Natural killer cell (primary cell): ENCODE data around the gene C13orf42. TPM values are rescaled to one million over a fixed set of nuclear protein-coding genes. Genes with fewer than 3 reads are reported as not detected.

Source experiments
- ATAC-seq, 3 donors: fragments of 150-1000 bp in 2 of 3; fragments of 200-7000 bp in 1 of 3; cut with Tn5 transposase; 1 replicate in 1 of 3; 2 replicates in 2 of 3; pipeline ENCODE4 v1.10.0; 2021; ENCODE audit warnings: mild to moderate bottlenecking in 2 of 3, moderate library complexity in 2 of 3
- DNase-seq, 2 donors: peaks; one replicate each; pipeline versions ENCODE4 v3.0.0 to v3.0.0-alpha.2; 2013 to 2021; ENCODE audit warnings: mixed read lengths in 1 of 2
- H3K27ac ChIP-seq: one replicate; pipeline ENCODE4 v1.5.1; 2013; ENCODE audit warnings: mild to moderate bottlenecking, low read length
- H3K27me3 ChIP-seq: one replicate; pipeline ENCODE4 v1.6.1; 2013; ENCODE audit warnings: low read length; ENCODE audit not compliant: control insufficient read depth, insufficient read depth
- H3K36me3 ChIP-seq: one replicate; pipeline ENCODE4 v1.6.1; 2013; ENCODE audit warnings: low read length; ENCODE audit not compliant: control insufficient read depth, insufficient read depth
- H3K4me1 ChIP-seq: one replicate; pipeline ENCODE4 v1.6.1; 2013; ENCODE audit warnings: low read length; ENCODE audit not compliant: control insufficient read depth, insufficient read depth
- H3K4me3 ChIP-seq: one replicate; pipeline ENCODE4 v1.5.1; 2013; ENCODE audit warnings: low read length
- H3K9me3 ChIP-seq: one replicate; pipeline ENCODE4 v1.6.1; 2013; ENCODE audit warnings: low read length; ENCODE audit not compliant: control insufficient read depth, insufficient read depth
- H3K27ac Mint-ChIP-seq, 2 donors: one replicate each; pipeline ENCODE4 v1.8.0; 2022; ENCODE audit warnings: mild to moderate bottlenecking in 2 of 2, mixed read lengths in 2 of 2, moderate library complexity in 1 of 2
- H3K27me3 Mint-ChIP-seq, 2 donors: one replicate each; pipeline ENCODE4 v1.8.0; 2022; ENCODE audit warnings: low read depth in 2 of 2, mixed read lengths in 2 of 2
- H3K36me3 Mint-ChIP-seq: one replicate; pipeline ENCODE4 v1.8.0; 2022; ENCODE audit warnings: mixed read lengths
- H3K4me1 Mint-ChIP-seq, 2 donors: one replicate each; pipeline ENCODE4 v1.8.0; 2022; ENCODE audit warnings: mixed read lengths in 2 of 2
- H3K4me3 Mint-ChIP-seq: one replicate; pipeline ENCODE4 v1.8.0; 2022; ENCODE audit warnings: mild to moderate bottlenecking, moderate library complexity, mixed read lengths
- H3K9me3 Mint-ChIP-seq, 2 donors: one replicate each; pipeline ENCODE4 v1.8.0; 2022; ENCODE audit warnings: mixed read lengths in 2 of 2
- WGBS: methylation state at CpG from one replicate; pipeline ENCODE4 v1.1.7; 2013; ENCODE audit warnings: missing lambda C conversion rate; ENCODE audit not compliant: insufficient coverage; 5-methylcytosine and 5-hydroxymethylcytosine counted together
- intact Hi-C: fragments of 100-400 bp; cut with micrococcal nuclease; formaldehyde crosslinking; loops from one replicate; pipeline ENCODE4 v1.14.2; 2022
- total RNA-seq, 4 donors: library from RNA; stranded (reverse); fragments of 120-200 nt in 1 of 4; gene quantifications; one replicate each; pipeline versions ENCODE4 v1.2.3 to v1.2.4, GENCODE V29; 2013 to 2022
- TF ChIP-seq, protein P1 (sequence below): fragments of 200-600 bp; IDR thresholded peaks from one replicate; pipeline ENCODE4 v1.8.0; 2022; ENCODE audit warnings: antibody characterized with exemption

The C13orf42 gene
- total RNA-seq, 3 donors from 2014 or later (not counting 1 experiment from before 2014, with no cell fraction given): not detected

- no peaks in the 10 kb centered on the region for H3K4me1 Mint-ChIP-seq
- H3K27me3 Mint-ChIP-seq: peaks cover under 1 to 7% of the 10 kb centered on the region in 2 donors
- no peak overlapping the region for H3K4me3 Mint-ChIP-seq
- no peak overlapping the region for H3K4me3 ChIP-seq
- H3K9me3 ChIP-seq: no peaks in the 10 kb centered on the region
- H3K27ac ChIP-seq: no peak overlapping the region
- H3K27me3 ChIP-seq: no peaks in the 10 kb centered on the region
- H3K36me3 Mint-ChIP-seq: no peaks in the 10 kb centered on the region
- TF ChIP-seq, protein P1, sequence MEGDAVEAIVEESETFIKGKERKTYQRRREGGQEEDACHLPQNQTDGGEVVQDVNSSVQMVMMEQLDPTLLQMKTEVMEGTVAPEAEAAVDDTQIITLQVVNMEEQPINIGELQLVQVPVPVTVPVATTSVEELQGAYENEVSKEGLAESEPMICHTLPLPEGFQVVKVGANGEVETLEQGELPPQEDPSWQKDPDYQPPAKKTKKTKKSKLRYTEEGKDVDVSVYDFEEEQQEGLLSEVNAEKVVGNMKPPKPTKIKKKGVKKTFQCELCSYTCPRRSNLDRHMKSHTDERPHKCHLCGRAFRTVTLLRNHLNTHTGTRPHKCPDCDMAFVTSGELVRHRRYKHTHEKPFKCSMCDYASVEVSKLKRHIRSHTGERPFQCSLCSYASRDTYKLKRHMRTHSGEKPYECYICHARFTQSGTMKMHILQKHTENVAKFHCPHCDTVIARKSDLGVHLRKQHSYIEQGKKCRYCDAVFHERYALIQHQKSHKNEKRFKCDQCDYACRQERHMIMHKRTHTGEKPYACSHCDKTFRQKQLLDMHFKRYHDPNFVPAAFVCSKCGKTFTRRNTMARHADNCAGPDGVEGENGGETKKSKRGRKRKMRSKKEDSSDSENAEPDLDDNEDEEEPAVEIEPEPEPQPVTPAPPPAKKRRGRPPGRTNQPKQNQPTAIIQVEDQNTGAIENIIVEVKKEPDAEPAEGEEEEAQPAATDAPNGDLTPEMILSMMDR: no peak
- intact Hi-C loops: no loop called here
- WGBS: 89% methylated on average over 5 of the region's 5 CpGs
- no peak overlapping the region for H3K27ac Mint-ChIP-seq
- DNase-seq (no peak), ATAC-seq (no peak)
- no peaks in the 10 kb centered on the region for H3K4me1 ChIP-seq
- H3K36me3 ChIP-seq: no peaks in the 10 kb centered on the region
- no peaks in the 10 kb centered on the region for H3K9me3 Mint-ChIP-seq
Measured at GRCh38 chr13:51043310-51043709, 67.8 kb downstream of the C13orf42 start.

- H3K27ac Mint-ChIP-seq: no peak overlapping the region
- no peaks in the 10 kb centered on the region for H3K4me1 Mint-ChIP-seq
- no peaks in the 10 kb centered on the region for H3K9me3 Mint-ChIP-seq
- H3K4me3 ChIP-seq: no peak overlapping the region
- H3K4me3 Mint-ChIP-seq: no peak overlapping the region
- TF ChIP-seq, protein P1: no peak
- H3K36me3 ChIP-seq: no peaks in the 10 kb centered on the region
- H3K27me3 Mint-ChIP-seq: peaks cover 0 to 7% of the 10 kb centered on the region in 2 donors
- H3K36me3 Mint-ChIP-seq: no peaks in the 10 kb centered on the region
- H3K9me3 ChIP-seq: no peaks in the 10 kb centered on the region
- ATAC-seq: no peak
- intact Hi-C loops: no loop called here
- no peak for DNase-seq
- H3K27ac ChIP-seq: no peak overlapping the region
- H3K4me1 ChIP-seq: no peaks in the 10 kb centered on the region
- WGBS: 88% methylated on average over 5 of the region's 5 CpGs
- H3K27me3 ChIP-seq: no peaks in the 10 kb centered on the region
Measured at GRCh38 chr13:51041710-51042109, 69.4 kb downstream of the C13orf42 start.

- Histone ChIP-seq H3K27me3 (no peaks in the 10 kb centered on the region), H3K9me3 (no peaks in the 10 kb centered on the region), H3K4me1 (no peaks in the 10 kb centered on the region), H3K27ac (no peak overlapping the region), H3K36me3 (no peaks in the 10 kb centered on the region), H3K4me3 (no peak overlapping the region)
- Mint-ChIP-seq H3K36me3 (no peaks in the 10 kb centered on the region), H3K27me3 (peaks cover 5 to 7% of the 10 kb centered on the region in 2 donors), H3K9me3 (no peaks in the 10 kb centered on the region), H3K4me1 (no peaks in the 10 kb centered on the region), H3K4me3 (no peak overlapping the region), H3K27ac (no peak overlapping the region)
- WGBS: 88% methylated on average over 1 of the region's 4 CpGs
- no peak for DNase-seq
- ATAC-seq: no peak
- intact Hi-C loops: no loop called here
- TF ChIP-seq, protein P1: no peak
Measured at GRCh38 chr13:51041126-51041525, 69.9 kb downstream of the C13orf42 start.

- ATAC-seq: no peak
- Histone ChIP-seq H3K27me3 (no peaks in the 10 kb centered on the region), H3K36me3 (no peaks in the 10 kb centered on the region), H3K27ac (no peak overlapping the region), H3K9me3 (no peaks in the 10 kb centered on the region), H3K4me3 (no peak overlapping the region), H3K4me1 (no peaks in the 10 kb centered on the region)
- Mint-ChIP-seq H3K4me3 (no peak overlapping the region), H3K4me1 (no peaks in the 10 kb centered on the region), H3K9me3 (no peaks in the 10 kb centered on the region), H3K27ac (no peak overlapping the region), H3K27me3 (peaks cover 7 to 9% of the 10 kb centered on the region in 2 donors), H3K36me3 (no peaks in the 10 kb centered on the region)
- WGBS: 80% methylated on average over 7 of the region's 7 CpGs
- no peak for DNase-seq
- intact Hi-C loops: no loop called here
- TF ChIP-seq, protein P1: no peak
Measured at GRCh38 chr13:51040431-51040830, 70.6 kb downstream of the C13orf42 start.
